HG02763 (cell line): Measurements from ENCODE around the gene ME1.
"Not testable (repeated sequence)": the region's sequence is repeated elsewhere in the genome, so short reads cannot be mapped to it uniquely, and the experiment has no call there.

Experiments used
- ATAC-seq: cut with Tn5 transposase; IDR thresholded peaks from one replicate; pipeline ENCODE4 v1.9.1; 2021; ENCODE audit warnings: mild to moderate bottlenecking, moderate library complexity; ENCODE audit not compliant: unreplicated experiment

Gene ME1

GRCh38 chr6:83270971-83271719, 159.7 kb downstream of the ME1 start:
- no peak for ATAC-seq

GRCh38 chr6:83265384-83265783, 165.5 kb downstream of the ME1 start:
- no peak for ATAC-seq

- no peak for ATAC-seq
Observed at GRCh38 chr6:83260577-83260976, 170.3 kb downstream of the ME1 start.

- no peak for ATAC-seq
Observed at GRCh38 chr6:83258517-83258916, 172.3 kb downstream of the ME1 start.

- ATAC-seq = no peak
Observed at GRCh38 chr6:83257791-83258190, 173.1 kb downstream of the ME1 start.

GRCh38 chr6:83256719-83257118, 174.1 kb downstream of the ME1 start:
- not testable (repeated sequence) for ATAC-seq

GRCh38 chr6:83252719-83253118, 178.1 kb downstream of the ME1 start:
- ATAC-seq = no peak

- ATAC-seq = no peak
Observed at GRCh38 chr6:83250235-83250634, 180.6 kb downstream of the ME1 start.

GRCh38 chr6:83247471-83247870, 183.4 kb downstream of the ME1 start:
- ATAC-seq = no peak

- no peak for ATAC-seq
Observed at GRCh38 chr6:83231146-83231545, 199.7 kb downstream of the ME1 start.

- no peak for ATAC-seq
Observed at GRCh38 chr6:83226517-83226916, 204.3 kb downstream of the ME1 start.

GRCh38 chr6:83221889-83222479, 208.9 kb downstream of the ME1 start:
- ATAC-seq = no peak

- no peak for ATAC-seq
Observed at GRCh38 chr6:83221276-83221675, 209.6 kb downstream of the ME1 start.

- no peak for ATAC-seq
Observed at GRCh38 chr6:83220121-83220520, 210.7 kb downstream of the ME1 start.

GRCh38 chr6:83218646-83219045, 212.2 kb downstream of the ME1 start:
- ATAC-seq = no peak

GRCh38 chr6:83216806-83217205, 214.0 kb downstream of the ME1 start:
- ATAC-seq = no peak

GRCh38 chr6:83215131-83216047, 215.5 kb downstream of the ME1 start:
- ATAC-seq = peak; percentile 98

- ATAC-seq = no peak
Observed at GRCh38 chr6:83202031-83202430, 228.8 kb downstream of the ME1 start.

- ATAC-seq = peak; percentile 11
Observed at GRCh38 chr6:83199863-83200225, 231.0 kb downstream of the ME1 start.

GRCh38 chr6:83199173-83199862, 231.5 kb downstream of the ME1 start:
- ATAC-seq = peak; percentile 72
